Measurements from ENCODE around the gene ASB8. TPM values are rescaled to one million over a fixed set of nuclear protein-coding genes. Genes with fewer than 3 reads are reported as not detected.

ASB8 gene
- total RNA-seq, 1 experiment from 2014 or later = 17.1 TPM

DNA sequence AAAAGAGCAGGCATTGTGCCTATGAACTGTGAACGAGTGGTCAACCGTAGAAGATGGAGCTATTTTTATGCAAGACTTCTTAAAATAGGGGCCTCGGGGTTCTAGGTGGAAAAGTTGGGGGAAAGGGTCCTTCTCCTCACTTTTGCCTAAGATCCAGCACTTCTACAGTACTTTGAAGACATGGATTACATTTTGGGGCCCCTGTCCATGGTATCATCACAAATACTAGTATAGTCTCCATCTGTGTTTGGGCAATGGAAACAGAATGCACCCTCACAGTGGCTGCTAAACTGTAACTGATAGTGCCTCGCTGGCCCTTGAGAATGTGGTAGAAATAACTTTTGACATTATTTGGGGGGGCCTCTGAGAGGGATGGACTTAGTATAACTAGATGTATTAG, 20.7 kb upstream of the ASB8 start:
- H3K27me3 ChIP-seq (ENCODE audit: control insufficient read depth, insufficient read depth, low read length) = peaks cover 35% of the 10 kb centered on the region; the same call in 1 of the 2 replicates
- DNase-seq (ENCODE audit: low read depth, low spot score) (no peak), ATAC-seq (no peak)
- H3K4me1 ChIP-seq (ENCODE audit: control insufficient read depth, insufficient read depth, low read length) = peaks cover 5% of the 10 kb centered on the region; the same call in 1 of the 2 replicates
- no peak overlapping the region for H3K4me3 ChIP-seq (ENCODE audit: low read depth in 2 of 2, low read length in 2 of 2)
- TF ChIP-seq, protein P1, sequence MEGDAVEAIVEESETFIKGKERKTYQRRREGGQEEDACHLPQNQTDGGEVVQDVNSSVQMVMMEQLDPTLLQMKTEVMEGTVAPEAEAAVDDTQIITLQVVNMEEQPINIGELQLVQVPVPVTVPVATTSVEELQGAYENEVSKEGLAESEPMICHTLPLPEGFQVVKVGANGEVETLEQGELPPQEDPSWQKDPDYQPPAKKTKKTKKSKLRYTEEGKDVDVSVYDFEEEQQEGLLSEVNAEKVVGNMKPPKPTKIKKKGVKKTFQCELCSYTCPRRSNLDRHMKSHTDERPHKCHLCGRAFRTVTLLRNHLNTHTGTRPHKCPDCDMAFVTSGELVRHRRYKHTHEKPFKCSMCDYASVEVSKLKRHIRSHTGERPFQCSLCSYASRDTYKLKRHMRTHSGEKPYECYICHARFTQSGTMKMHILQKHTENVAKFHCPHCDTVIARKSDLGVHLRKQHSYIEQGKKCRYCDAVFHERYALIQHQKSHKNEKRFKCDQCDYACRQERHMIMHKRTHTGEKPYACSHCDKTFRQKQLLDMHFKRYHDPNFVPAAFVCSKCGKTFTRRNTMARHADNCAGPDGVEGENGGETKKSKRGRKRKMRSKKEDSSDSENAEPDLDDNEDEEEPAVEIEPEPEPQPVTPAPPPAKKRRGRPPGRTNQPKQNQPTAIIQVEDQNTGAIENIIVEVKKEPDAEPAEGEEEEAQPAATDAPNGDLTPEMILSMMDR (IDR thresholded peaks at IDR 0.05) = no peak
- TF ChIP-seq TCF7L2 (IDR thresholded peaks at IDR 0.05; ENCODE audit: low read depth, low read length) = no peak
- no peak for TF ChIP-seq SIN3A (IDR thresholded peaks at IDR 0.05; ENCODE audit: borderline replicate concordance, insufficient read depth, low read depth, low read length)
- TF ChIP-seq, protein P2, sequence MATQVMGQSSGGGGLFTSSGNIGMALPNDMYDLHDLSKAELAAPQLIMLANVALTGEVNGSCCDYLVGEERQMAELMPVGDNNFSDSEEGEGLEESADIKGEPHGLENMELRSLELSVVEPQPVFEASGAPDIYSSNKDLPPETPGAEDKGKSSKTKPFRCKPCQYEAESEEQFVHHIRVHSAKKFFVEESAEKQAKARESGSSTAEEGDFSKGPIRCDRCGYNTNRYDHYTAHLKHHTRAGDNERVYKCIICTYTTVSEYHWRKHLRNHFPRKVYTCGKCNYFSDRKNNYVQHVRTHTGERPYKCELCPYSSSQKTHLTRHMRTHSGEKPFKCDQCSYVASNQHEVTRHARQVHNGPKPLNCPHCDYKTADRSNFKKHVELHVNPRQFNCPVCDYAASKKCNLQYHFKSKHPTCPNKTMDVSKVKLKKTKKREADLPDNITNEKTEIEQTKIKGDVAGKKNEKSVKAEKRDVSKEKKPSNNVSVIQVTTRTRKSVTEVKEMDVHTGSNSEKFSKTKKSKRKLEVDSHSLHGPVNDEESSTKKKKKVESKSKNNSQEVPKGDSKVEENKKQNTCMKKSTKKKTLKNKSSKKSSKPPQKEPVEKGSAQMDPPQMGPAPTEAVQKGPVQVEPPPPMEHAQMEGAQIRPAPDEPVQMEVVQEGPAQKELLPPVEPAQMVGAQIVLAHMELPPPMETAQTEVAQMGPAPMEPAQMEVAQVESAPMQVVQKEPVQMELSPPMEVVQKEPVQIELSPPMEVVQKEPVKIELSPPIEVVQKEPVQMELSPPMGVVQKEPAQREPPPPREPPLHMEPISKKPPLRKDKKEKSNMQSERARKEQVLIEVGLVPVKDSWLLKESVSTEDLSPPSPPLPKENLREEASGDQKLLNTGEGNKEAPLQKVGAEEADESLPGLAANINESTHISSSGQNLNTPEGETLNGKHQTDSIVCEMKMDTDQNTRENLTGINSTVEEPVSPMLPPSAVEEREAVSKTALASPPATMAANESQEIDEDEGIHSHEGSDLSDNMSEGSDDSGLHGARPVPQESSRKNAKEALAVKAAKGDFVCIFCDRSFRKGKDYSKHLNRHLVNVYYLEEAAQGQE (IDR thresholded peaks at IDR 0.05; ENCODE audit: insufficient read depth in 1 of 2, low read depth in 2 of 2, low read length in 1 of 2) = peak in 1 of 2 experiments; percentile 55; a peak in 1 of 4 replicates
- TF ChIP-seq POLR2AphosphoS5 (IDR thresholded peaks at IDR 0.05; ENCODE audit: low read depth, low read length) = no peak
- intact Hi-C loops (cut with micrococcal nuclease; ENCODE audit: unreplicated experiment) (no loop called here), in situ Hi-C loops (cut with HindIII; ENCODE audit: low pct_unique_long_range_greater_than_20kb, low sequenced_read_pairs) (no loop called here)
- no TSS peak for BruUV-seq (replicated peaks)
- ChIA-PET CTCF (no interaction called here), POLR2A (no interaction called here)
- no peak overlapping the region for H3K27ac ChIP-seq (ENCODE audit: low read length)
- H3K36me3 ChIP-seq (ENCODE audit: control insufficient read depth, insufficient read depth, low read length) = no peaks in the 10 kb centered on the region
- H3K9me3 ChIP-seq (ENCODE audit: control insufficient read depth, insufficient read depth, low read depth, low read length) = no peaks in the 10 kb centered on the region

DNA sequence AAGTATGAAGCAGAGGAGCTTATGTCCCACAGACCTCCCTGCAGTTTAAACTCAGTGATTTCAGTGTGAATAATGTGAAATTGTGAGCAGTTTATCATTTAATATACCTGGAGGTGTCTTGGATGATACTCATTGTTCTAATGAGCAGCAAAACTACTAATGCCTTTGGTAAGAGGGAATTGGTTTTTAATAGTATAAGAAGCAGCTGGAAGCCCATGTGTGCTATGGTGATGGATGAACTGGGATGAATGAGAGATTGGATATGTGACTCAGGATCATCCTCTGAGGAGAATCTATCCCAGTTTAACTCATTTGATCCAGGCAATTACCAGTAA, 19.1 kb upstream of the ASB8 start:
- in situ Hi-C loops (cut with HindIII; ENCODE audit: low pct_unique_long_range_greater_than_20kb, low sequenced_read_pairs) = no loop called here
- intact Hi-C loops (cut with micrococcal nuclease; ENCODE audit: unreplicated experiment) = no loop called here

More for the DNA sequence above, 19.1 kb upstream of the ASB8 start:
- Histone ChIP-seq H3K4me1 (ENCODE audit: control insufficient read depth, insufficient read depth, low read length) (no peaks in the 10 kb centered on the region), H3K27me3 (ENCODE audit: control insufficient read depth, insufficient read depth, low read length) (peaks cover 26% of the 10 kb centered on the region; the same call in 1 of the 2 replicates), H3K4me3 (ENCODE audit: low read depth in 2 of 2, low read length in 2 of 2) (no peak overlapping the region), H3K27ac (ENCODE audit: low read length) (no peak overlapping the region), H3K36me3 (ENCODE audit: control insufficient read depth, insufficient read depth, low read length) (no peaks in the 10 kb centered on the region), H3K9me3 (ENCODE audit: control insufficient read depth, insufficient read depth, low read depth, low read length) (no peaks in the 10 kb centered on the region)
- DNase-seq (ENCODE audit: low read depth, low spot score) (no peak), ATAC-seq (no peak)
- CTCF ChIA-PET = no interaction called here
- POLR2A ChIA-PET = interaction anchor here (0.6 kb wide), 1 partner anchor 17 kb away, joined by 3 read pairs; no protein-coding TSS in a partner anchor
- TF ChIP-seq, protein P1 (IDR thresholded peaks at IDR 0.05) = no peak
- TF ChIP-seq POLR2AphosphoS5 (IDR thresholded peaks at IDR 0.05; ENCODE audit: low read depth, low read length) (no peak), SIN3A (IDR thresholded peaks at IDR 0.05; ENCODE audit: borderline replicate concordance, insufficient read depth, low read depth, low read length) (no peak), TCF7L2 (IDR thresholded peaks at IDR 0.05; ENCODE audit: low read depth, low read length) (no peak)
- TF ChIP-seq, protein P2 (IDR thresholded peaks at IDR 0.05; ENCODE audit: insufficient read depth in 1 of 2, low read depth in 2 of 2, low read length in 1 of 2) = no peak
- no TSS peak for BruUV-seq (replicated peaks)
